NCI-H526 treated with DMSO at 0.1 percent for 48 hours (cell line): ENCODE results near the gene SSH2.

Experiments used
- DNase-seq: peaks from one replicate; lab custom pipeline; 2025; lab: John Stamatoyannopoulos, UW

Gene SSH2

GRCh38 chr17:29777663-29778062, 152.4 kb downstream of the SSH2 start:
- DNase-seq, result no peak

- no peak for DNase-seq
Observed at GRCh38 chr17:29776026-29776425, 154.0 kb downstream of the SSH2 start.

- no peak for DNase-seq
Observed at GRCh38 chr17:29772981-29773380, 157.0 kb downstream of the SSH2 start.

GRCh38 chr17:29771546-29771945, 158.5 kb downstream of the SSH2 start:
- no peak for DNase-seq

DNA sequence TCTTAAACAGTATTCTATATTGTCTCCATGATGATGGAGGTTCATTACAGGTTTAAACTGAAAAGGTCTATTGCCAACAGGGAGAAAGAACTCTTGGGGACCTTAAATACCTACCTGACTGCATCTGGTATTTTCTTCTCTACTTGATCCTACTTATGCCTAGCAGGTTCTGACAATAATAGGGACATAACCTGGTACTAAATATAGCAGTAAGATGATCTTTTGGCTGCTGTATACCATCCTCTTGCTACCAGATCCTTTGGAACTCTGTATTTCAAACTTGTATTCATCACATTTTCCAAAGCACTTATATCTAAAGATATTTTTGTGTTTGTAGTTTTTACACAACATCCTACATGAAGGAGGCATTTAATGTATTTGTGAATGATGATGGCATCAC, 160.8 kb downstream of the SSH2 start:
- no peak for DNase-seq

- DNase-seq, result no peak
Observed at GRCh38 chr17:29766796-29767327, 163.2 kb downstream of the SSH2 start.

DNA sequence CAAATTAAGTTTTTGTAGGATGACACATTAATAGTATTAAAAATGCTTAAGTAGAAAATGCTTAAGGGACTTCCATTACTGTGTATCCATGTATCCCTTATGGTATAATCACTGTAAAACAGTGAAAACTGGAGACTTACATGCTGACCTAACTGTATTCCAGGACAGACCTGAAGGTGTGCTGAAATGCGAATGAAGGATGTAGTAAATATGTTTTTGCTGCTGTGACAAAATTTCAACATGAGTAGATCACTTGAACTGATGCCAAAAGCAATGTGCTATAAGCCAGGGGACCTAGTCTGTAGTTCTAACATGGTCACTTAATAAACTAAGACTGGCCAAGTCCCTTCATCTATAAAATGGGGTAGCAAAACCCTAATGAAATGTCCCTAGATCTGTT, 165.3 kb downstream of the SSH2 start:
- no peak for DNase-seq

- no peak for DNase-seq
Observed at GRCh38 chr17:29764217-29764616, 165.8 kb downstream of the SSH2 start.

GRCh38 chr17:29763273-29763672, 166.8 kb downstream of the SSH2 start:
- DNase-seq, result no peak

- peak; percentile 49 for DNase-seq
Observed at GRCh38 chr17:29761040-29761761, 168.8 kb downstream of the SSH2 start.

- no peak for DNase-seq
Observed at GRCh38 chr17:29760279-29761039, 169.6 kb downstream of the SSH2 start.

GRCh38 chr17:29758255-29758654, 171.8 kb downstream of the SSH2 start:
- DNase-seq, result no peak

- DNase-seq, result no peak
Observed at GRCh38 chr17:29757788-29758187, 172.2 kb downstream of the SSH2 start.

DNA sequence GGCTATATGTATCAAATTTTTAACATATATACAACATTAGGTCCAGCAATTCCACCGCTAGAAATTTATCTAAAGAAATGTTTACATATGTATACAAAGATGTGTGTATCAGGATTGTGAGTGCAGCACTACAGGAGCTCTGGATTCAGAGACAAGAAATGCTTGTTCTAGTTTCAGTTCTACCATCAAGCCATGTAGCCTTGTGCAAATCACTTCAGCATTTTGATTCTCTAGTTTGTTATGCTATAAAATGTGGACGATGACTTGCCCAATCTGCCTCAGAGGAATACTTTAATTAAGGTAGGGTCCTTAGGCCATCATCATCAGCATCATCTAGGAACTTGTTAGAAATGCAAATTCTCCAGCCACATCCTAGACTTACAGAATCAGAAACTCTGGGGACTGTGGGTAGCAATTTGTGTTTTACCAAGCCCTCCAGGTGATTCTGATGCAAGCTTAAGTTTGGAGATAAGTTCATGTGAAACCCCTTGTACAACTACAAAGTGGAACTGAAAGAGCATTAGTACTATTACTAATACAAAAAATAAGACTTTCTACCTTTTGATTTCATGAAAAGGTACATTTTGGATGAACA, 176.1 kb downstream of the SSH2 start:
- no peak for DNase-seq

DNA sequence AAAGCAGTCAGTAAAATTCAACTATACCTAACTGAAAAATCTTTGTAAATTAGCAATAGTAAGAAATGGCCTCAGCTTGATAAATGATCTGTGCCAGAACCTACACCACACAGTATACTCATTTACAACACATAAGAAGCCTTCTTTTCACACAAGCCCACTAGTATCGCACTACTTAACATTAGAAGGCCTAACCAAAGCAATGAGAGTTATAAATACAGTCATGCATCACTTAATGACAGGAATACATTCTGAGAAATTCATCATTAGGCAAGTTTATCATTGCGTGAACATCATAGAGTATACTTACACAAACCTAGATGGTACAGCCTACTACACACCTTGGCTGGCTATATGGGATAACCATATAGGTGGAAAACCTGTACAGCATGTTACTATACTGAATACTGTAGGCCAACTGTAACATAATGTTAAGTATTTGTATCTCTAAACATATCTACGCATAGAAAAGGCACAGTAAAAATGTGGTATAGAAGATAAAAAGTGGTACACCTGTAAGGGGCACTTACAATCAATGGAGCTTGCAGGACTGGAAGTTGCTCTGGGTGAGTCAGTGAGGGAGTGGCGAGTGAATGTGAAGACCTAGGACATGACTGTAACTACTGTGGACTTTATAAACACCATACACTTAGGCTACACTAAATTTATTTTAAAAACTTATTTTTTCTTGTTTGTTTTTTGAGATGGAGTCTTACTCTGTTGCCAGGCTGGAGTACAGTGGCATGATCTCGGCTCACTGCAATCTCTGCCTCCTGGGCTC, 180.8 kb downstream of the SSH2 start:
- DNase-seq, result no peak

- no peak for DNase-seq
Observed at GRCh38 chr17:29748400-29748799, 181.6 kb downstream of the SSH2 start.

DNA sequence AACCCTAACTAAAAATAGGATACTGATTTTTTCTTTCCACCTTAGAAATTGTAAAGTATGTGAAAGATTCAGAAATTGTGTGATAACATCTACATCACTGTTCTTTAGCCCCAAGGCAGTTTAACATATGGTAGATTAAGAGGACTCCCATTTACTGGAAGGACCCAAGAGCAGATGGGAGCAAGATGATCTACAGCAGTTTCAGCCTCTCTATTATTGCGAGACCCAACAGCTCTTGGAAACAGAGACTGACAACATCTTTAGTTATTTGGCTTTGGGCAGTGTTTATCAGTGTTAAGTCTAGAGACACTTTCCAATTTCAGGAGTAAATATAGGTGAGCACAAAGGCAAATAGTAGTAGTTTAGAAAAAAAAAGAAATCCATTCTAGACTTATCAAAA, 182.4 kb downstream of the SSH2 start:
- DNase-seq, result no peak

- no peak for DNase-seq
Observed at GRCh38 chr17:29746669-29747068, 183.4 kb downstream of the SSH2 start.

DNA sequence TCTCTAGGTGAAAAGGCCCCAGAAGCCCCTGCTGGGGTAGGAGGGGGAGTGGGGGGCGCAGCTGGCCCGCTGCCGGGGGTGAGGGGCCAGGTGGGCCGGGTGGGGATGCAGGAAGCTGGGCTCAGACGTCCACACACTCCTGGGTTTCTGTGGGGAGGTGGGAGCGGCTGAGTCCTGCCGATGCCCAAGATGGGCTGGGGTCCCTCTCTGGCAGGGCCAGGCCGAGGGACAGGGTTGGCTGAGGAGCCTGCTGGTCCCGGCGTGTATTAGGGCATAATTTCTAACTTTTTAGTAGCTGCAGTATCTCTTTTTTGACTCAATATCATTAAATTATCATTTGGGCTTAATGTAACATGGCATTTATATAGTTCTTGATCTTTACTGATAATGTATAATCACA, 185.9 kb downstream of the SSH2 start:
- no peak for DNase-seq

DNA sequence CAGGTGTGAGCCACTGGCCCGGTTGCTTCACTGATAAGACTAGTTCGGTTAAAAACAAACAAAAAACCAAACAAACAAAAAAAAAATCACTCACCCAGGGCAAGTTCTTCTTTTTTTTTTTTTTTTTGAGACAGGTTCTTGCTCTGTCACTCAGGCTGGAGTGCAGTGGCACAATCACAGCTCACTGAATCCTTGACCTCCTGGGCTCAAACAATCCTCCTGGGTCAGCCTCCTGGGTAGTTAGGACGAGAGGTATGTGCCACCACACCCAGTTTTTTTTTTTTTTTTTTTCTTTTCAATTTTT, 187.9 kb downstream of the SSH2 start:
- DNase-seq, result no peak

DNA sequence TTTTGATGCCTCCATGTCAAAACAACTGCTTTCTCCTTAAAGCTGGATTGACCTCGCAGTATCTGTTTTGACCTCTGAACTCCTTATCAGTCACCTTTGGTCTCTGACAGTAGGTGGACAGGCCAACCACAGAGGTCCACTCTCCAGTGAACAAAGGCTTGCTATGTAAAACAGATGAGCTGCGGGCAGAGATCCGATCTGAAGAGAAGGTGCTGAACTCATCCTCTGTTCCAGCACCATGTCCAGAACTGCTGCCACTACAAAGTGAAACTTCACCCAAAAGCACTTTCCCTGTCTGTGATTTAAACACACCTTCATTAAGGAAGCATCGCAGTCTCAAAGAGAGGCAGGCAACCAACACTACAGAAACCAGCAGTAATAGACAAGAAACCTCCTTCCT, 190.0 kb downstream of the SSH2 start:
- no peak for DNase-seq

GRCh38 chr17:29734640-29735039, 195.4 kb downstream of the SSH2 start:
- no peak for DNase-seq
